ENCODE data around the gene SASS6.

DNA sequence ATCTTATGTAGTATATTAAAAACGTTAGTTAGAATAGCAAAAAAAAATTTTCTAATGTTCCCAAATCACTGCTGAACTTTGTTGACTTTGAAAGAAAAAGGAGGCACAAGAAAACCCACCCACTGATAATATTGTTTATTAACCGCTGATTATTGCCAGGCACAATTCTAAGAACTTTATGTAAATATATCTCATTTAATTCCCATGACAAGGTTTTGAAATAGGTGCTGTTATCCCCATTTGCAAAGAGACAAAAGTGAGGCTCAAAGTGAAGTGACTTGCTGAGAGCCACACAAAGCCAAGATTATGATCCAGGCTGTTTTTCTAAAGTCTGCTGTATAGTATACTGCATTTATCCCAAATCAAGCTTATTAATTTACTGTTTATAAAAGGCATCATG, 56.4 kb downstream of the SASS6 start:
- no peak for TF ChIP-seq EZH2 (IDR thresholded peaks at IDR 0.05; ENCODE audit: borderline replicate concordance, low read depth, low read length, severe bottlenecking)
- TF ChIP-seq, protein P1, sequence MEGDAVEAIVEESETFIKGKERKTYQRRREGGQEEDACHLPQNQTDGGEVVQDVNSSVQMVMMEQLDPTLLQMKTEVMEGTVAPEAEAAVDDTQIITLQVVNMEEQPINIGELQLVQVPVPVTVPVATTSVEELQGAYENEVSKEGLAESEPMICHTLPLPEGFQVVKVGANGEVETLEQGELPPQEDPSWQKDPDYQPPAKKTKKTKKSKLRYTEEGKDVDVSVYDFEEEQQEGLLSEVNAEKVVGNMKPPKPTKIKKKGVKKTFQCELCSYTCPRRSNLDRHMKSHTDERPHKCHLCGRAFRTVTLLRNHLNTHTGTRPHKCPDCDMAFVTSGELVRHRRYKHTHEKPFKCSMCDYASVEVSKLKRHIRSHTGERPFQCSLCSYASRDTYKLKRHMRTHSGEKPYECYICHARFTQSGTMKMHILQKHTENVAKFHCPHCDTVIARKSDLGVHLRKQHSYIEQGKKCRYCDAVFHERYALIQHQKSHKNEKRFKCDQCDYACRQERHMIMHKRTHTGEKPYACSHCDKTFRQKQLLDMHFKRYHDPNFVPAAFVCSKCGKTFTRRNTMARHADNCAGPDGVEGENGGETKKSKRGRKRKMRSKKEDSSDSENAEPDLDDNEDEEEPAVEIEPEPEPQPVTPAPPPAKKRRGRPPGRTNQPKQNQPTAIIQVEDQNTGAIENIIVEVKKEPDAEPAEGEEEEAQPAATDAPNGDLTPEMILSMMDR (IDR thresholded peaks at IDR 0.05; ENCODE audit: borderline replicate concordance, extremely low read depth, low read length, poor library complexity, severe bottlenecking), result no peak

All from DND-41 (cell line).